KOPT-K1 (cell line): ENCODE measurements around the gene ARHGEF10L.

Experiments
- H3K27ac ChIP-seq: fragments of 200-600 bp; sonication (generic); 2 replicates; pipeline ENCODE4 v1.5.1; 2016; ENCODE audit warnings: antibody characterized with exemption, mild to moderate bottlenecking, low read depth, low read length; ENCODE audit not compliant: poor library complexity, severe bottlenecking
- H3K36me3 ChIP-seq: fragments of 200-600 bp; sonication (generic); 2 replicates; pipeline ENCODE4 v1.5.1; 2017; ENCODE audit warnings: antibody characterized with exemption, mild to moderate bottlenecking, low read length, moderate library complexity; ENCODE audit not compliant: insufficient read depth
- H3K9me3 ChIP-seq: fragments of 200-600 bp; sonication (generic); 2 replicates; pipeline ENCODE4 v1.5.1; 2017; ENCODE audit warnings: antibody characterized with exemption, low read length, mild to moderate bottlenecking; ENCODE audit not compliant: insufficient read depth, poor library complexity, severe bottlenecking

ARHGEF10L gene

GRCh38 chr1:17631410-17631809, 91.9 kb downstream of the ARHGEF10L start:
- H3K9me3 ChIP-seq, result no peaks in the 10 kb centered on the region
- H3K27ac ChIP-seq, result no peak overlapping the region
- H3K36me3 ChIP-seq, result no peaks in the 10 kb centered on the region

GRCh38 chr1:17632106-17632505, 92.6 kb downstream of the ARHGEF10L start:
- Histone ChIP-seq H3K9me3 (no peaks in the 10 kb centered on the region), H3K36me3 (no peaks in the 10 kb centered on the region)

GRCh38 chr1:17632541-17633184, 93.2 kb downstream of the ARHGEF10L start:
- no peaks in the 10 kb centered on the region for H3K36me3 ChIP-seq
- no peak overlapping the region for H3K27ac ChIP-seq
- no peaks in the 10 kb centered on the region for H3K9me3 ChIP-seq

More at GRCh38 chr1:17632106-17632505, 92.6 kb downstream of the ARHGEF10L start:
- H3K27ac ChIP-seq, result no peak overlapping the region

GRCh38 chr1:17633654-17634053, 94.2 kb downstream of the ARHGEF10L start:
- H3K36me3 ChIP-seq, result no peaks in the 10 kb centered on the region
- H3K9me3 ChIP-seq, result no peaks in the 10 kb centered on the region
- H3K27ac ChIP-seq, result no peak overlapping the region

- no peaks in the 10 kb centered on the region for H3K36me3 ChIP-seq
- no peak overlapping the region for H3K27ac ChIP-seq
Observed at GRCh38 chr1:17635276-17635675, 95.8 kb downstream of the ARHGEF10L start.

GRCh38 chr1:17635811-17636210, 96.3 kb downstream of the ARHGEF10L start:
- H3K9me3 ChIP-seq, result no peaks in the 10 kb centered on the region
- no peaks in the 10 kb centered on the region for H3K36me3 ChIP-seq
- no peak overlapping the region for H3K27ac ChIP-seq

More at GRCh38 chr1:17635276-17635675, 95.8 kb downstream of the ARHGEF10L start:
- H3K9me3 ChIP-seq, result no peaks in the 10 kb centered on the region

- Histone ChIP-seq H3K36me3 (no peaks in the 10 kb centered on the region), H3K27ac (no peak overlapping the region), H3K9me3 (no peaks in the 10 kb centered on the region)
Observed at GRCh38 chr1:17636612-17637011, 97.1 kb downstream of the ARHGEF10L start.

- no peaks in the 10 kb centered on the region for H3K36me3 ChIP-seq
- H3K27ac ChIP-seq, result no peak overlapping the region
- H3K9me3 ChIP-seq, result no peaks in the 10 kb centered on the region
Observed at GRCh38 chr1:17637055-17637454, 97.6 kb downstream of the ARHGEF10L start.

GRCh38 chr1:17639703-17640340, 100.3 kb downstream of the ARHGEF10L start:
- Histone ChIP-seq H3K9me3 (no peaks in the 10 kb centered on the region), H3K36me3 (no peaks in the 10 kb centered on the region), H3K27ac (no peak overlapping the region)

GRCh38 chr1:17640393-17640792, 100.9 kb downstream of the ARHGEF10L start:
- Histone ChIP-seq H3K27ac (no peak overlapping the region), H3K36me3 (no peaks in the 10 kb centered on the region), H3K9me3 (no peaks in the 10 kb centered on the region)

GRCh38 chr1:17640975-17641374, 101.5 kb downstream of the ARHGEF10L start:
- H3K36me3 ChIP-seq, result no peaks in the 10 kb centered on the region
- H3K27ac ChIP-seq, result no peak overlapping the region

GRCh38 chr1:17642169-17642568, 102.7 kb downstream of the ARHGEF10L start:
- Histone ChIP-seq H3K9me3 (no peaks in the 10 kb centered on the region), H3K27ac (no peak overlapping the region), H3K36me3 (no peaks in the 10 kb centered on the region)

More at GRCh38 chr1:17640975-17641374, 101.5 kb downstream of the ARHGEF10L start:
- no peaks in the 10 kb centered on the region for H3K9me3 ChIP-seq

GRCh38 chr1:17642943-17643342, 103.4 kb downstream of the ARHGEF10L start:
- no peak overlapping the region for H3K27ac ChIP-seq
- no peaks in the 10 kb centered on the region for H3K36me3 ChIP-seq
- no peaks in the 10 kb centered on the region for H3K9me3 ChIP-seq

GRCh38 chr1:17643861-17644703, 104.6 kb downstream of the ARHGEF10L start:
- Histone ChIP-seq H3K9me3 (no peaks in the 10 kb centered on the region), H3K36me3 (no peaks in the 10 kb centered on the region), H3K27ac (no peak overlapping the region)
